Karpas-422 (cell line): ENCODE results near the gene ANKRD33B. TPM values are rescaled to one million over a fixed set of nuclear protein-coding genes. Genes with fewer than 3 reads are reported as not detected.
A peak's percentile ranks its signal among the peaks of the same experiment; 100 is the strongest.
"Not testable (repeated sequence)": the region's sequence is repeated elsewhere in the genome, so short reads cannot be mapped to it uniquely, and the experiment has no call there.

Experiments
- DNase-seq: peaks from one replicate; pipeline ENCODE4 v3.0.0-alpha.2; 2015
- H2AFZ ChIP-seq: fragments of 200-600 bp; sonication (generic); 2 replicates; pipeline ENCODE4 v1.6.1; 2014; ENCODE audit warnings: antibody characterized with exemption, low read length, mixed read lengths
- H3K27ac ChIP-seq: fragments of 200-600 bp; sonication (generic); 2 replicates; pipeline ENCODE4 v1.5.1; 2014; ENCODE audit warnings: mild to moderate bottlenecking, low read length, moderate library complexity
- H3K27me3 ChIP-seq: fragments of 200-600 bp; sonication (generic); 2 replicates; pipeline ENCODE4 v1.6.1; 2014; ENCODE audit warnings: low read length, mixed read lengths
- H3K36me3 ChIP-seq: fragments of 200-600 bp; sonication (generic); 2 replicates; pipeline ENCODE4 v1.6.1; 2014; ENCODE audit warnings: low read length, mixed read lengths; ENCODE audit not compliant: insufficient read depth
- H3K4me1 ChIP-seq: fragments of 200-600 bp; sonication (generic); 2 replicates; pipeline ENCODE4 v1.6.1; 2014; ENCODE audit warnings: mild to moderate bottlenecking, low read length, mixed read lengths
- H3K4me2 ChIP-seq: fragments of 200-600 bp; sonication (generic); 2 replicates; pipeline ENCODE4 v1.6.1; 2014; ENCODE audit warnings: low read length, low read depth, mild to moderate bottlenecking; ENCODE audit not compliant: poor library complexity, severe bottlenecking
- H3K4me3 ChIP-seq: fragments of 200-600 bp; sonication (generic); 2 replicates; pipeline ENCODE4 v1.5.1; 2014; ENCODE audit warnings: mild to moderate bottlenecking, antibody characterized with exemption, low read length, mixed read lengths
- H3K79me2 ChIP-seq: fragments of 200-600 bp; sonication (generic); 2 replicates; pipeline ENCODE4 v1.6.1; 2014; ENCODE audit warnings: mild to moderate bottlenecking, low read length, mixed read lengths
- H3K9ac ChIP-seq: fragments of 200-600 bp; sonication (generic); 2 replicates; pipeline ENCODE4 v1.6.0; 2014; ENCODE audit warnings: low read length
- H3K9me2 ChIP-seq: fragments of 200-600 bp; sonication (generic), shearing (Covaris generic); replicated peaks from 2 replicates; pipeline ENCODE4 v1.6.0; 2014; ENCODE audit warnings: mild to moderate bottlenecking, low read length, moderate library complexity; ENCODE audit not compliant: insufficient read depth
- H3K9me3 ChIP-seq: fragments of 300-700, 200-600 bp; sonication (generic); 2 replicates; pipeline ENCODE4 v1.6.1; 2014; ENCODE audit warnings: low read length, mixed read lengths
- H4K20me1 ChIP-seq: fragments of 200-600 bp; sonication (generic); 2 replicates; pipeline ENCODE4 v1.6.1; 2014; ENCODE audit warnings: mild to moderate bottlenecking, antibody characterized with exemption, low read length, low read depth; ENCODE audit not compliant: insufficient read depth
- total RNA-seq: library from RNA; depleted of rRNA; stranded (reverse); fragments of >200 nt; shearing (Covaris generic); gene quantifications from 2 replicates; pipeline ENCODE4 v1.2.3, GENCODE V29; 2014; ENCODE audit warnings: low replicate concordance

The ANKRD33B gene
- total RNA-seq, 1 experiment from 2014 or later: 0.48 TPM

DNA sequence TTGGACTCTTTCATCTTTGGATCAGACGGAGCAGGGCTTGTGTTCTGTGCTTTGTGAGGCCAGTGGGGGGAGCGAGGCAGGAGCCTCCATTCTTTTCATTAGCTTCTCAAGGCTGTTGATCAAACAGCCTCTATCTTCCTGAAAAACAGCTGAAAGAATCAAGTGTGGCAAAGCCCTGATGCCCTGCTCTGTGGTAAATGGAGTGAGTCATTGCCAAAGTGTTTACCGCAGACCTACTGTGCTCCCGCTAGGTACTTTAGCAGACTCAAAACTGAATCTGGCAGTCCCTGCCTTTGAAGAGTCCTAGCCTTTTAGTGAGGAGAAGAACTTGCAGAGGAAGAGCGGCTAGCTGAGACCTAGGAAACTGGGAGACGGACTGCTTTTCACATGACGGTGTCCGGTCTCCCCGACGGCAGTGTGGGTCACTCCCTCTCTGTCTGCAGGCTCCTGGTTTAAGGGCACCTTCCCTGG is 3.3 kb downstream of the ANKRD33B start:
- H3K4me1 ChIP-seq: peaks cover 39% of the 10 kb centered on the region
- H3K4me2 ChIP-seq: no peak overlapping the region
- no peaks in the 10 kb centered on the region for H3K36me3 ChIP-seq
- no peak for DNase-seq
- no peaks in the 10 kb centered on the region for H3K79me2 ChIP-seq
- H3K9me2 ChIP-seq: no peaks in the 10 kb centered on the region
- peaks cover 12% of the 10 kb centered on the region; the same call in 1 of the 2 replicates for H4K20me1 ChIP-seq
- no peak overlapping the region for H2AFZ ChIP-seq
- no peak overlapping the region for H3K4me3 ChIP-seq
- H3K27me3 ChIP-seq: no peaks in the 10 kb centered on the region
- H3K9me3 ChIP-seq: no peaks in the 10 kb centered on the region
- H3K9ac ChIP-seq: no peak overlapping the region
- H3K27ac ChIP-seq: no peak overlapping the region

DNA sequence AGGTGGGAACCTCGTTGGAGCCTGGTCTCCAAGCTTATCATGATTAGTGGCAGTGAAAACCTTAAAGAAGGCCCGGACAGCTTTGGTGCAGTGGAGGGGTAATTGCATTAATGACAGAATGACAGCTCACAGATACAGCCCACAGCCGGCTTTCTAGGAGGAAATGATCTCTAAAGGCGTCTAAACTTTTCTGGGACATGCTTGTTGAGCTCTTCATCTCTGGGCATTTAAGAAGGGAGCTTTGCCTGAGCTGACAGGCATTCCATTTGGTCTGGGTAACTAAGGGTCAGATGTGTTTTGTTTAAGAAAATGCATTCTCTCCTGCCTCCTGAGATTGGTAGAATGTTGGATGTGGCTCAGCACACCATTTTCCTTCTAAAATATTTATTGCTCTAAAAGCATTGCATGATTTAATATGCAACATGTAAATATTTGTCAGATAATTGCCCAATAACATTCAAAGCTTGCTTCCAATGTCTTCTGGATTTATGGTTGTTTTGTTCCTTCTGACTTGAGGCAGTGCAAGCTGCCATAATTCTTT is 4.0 kb downstream of the ANKRD33B start:
- Histone ChIP-seq H3K4me2 (no peak overlapping the region), H3K9me3 (no peaks in the 10 kb centered on the region), H3K27me3 (no peaks in the 10 kb centered on the region), H4K20me1 (peaks cover 12% of the 10 kb centered on the region; the same call in 1 of the 2 replicates), H3K9me2 (no peaks in the 10 kb centered on the region), H3K4me3 (no peak overlapping the region), H3K9ac (no peak overlapping the region), H3K4me1 (peaks cover 32% of the 10 kb centered on the region), H3K79me2 (no peaks in the 10 kb centered on the region), H3K36me3 (no peaks in the 10 kb centered on the region), H2AFZ (no peak overlapping the region), H3K27ac (no peak overlapping the region)
- no peak for DNase-seq

DNA sequence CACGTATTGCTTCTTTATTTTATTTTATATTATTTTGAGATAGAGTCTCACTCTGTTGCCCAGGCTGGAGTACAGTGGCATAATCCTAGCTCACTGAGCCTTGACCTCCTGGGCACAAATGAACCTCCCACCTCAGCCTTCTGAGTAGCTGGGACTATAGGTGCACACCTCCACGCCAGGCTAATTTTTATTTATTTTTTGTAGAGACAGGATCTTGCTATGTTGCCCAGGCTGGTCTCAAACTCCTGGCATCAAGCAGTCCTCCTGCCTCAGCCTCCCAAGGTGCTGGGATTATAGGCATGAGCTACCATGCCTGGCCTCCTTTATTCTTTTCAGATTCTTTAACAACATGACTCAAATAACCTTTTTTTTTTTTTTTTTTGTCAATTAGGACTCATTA is 6.7 kb downstream of the ANKRD33B start:
- not testable (repeated sequence) for H3K79me2 ChIP-seq, H3K36me3 ChIP-seq

DNA sequence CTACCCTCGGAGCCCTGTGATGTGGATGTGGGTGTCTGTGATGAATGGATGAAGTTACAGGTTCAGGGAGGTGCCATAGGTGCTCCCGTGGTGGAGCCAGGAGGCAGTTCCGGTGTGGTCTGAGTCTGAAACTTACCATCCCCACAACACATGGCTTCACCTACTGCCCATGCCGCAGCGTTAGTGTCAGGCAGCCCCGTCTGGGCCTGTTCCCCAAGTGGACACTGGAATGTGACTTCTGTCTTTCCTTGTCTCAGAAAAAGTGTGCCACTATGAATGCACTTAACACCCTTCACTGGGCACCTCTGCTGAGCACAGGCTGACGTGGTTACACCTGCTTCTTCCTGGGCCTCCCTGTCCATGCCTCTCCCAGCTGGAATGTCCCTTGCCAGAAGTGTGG is 8.6 kb downstream of the ANKRD33B start:
- H3K27me3 ChIP-seq: no peaks in the 10 kb centered on the region
- no peak overlapping the region for H3K9ac ChIP-seq
- H3K9me2 ChIP-seq: no peaks in the 10 kb centered on the region
- no peak overlapping the region for H2AFZ ChIP-seq
- H3K4me1 ChIP-seq: no peaks in the 10 kb centered on the region
- no peaks in the 10 kb centered on the region for H4K20me1 ChIP-seq
- H3K4me2 ChIP-seq: no peak overlapping the region
- no peak overlapping the region for H3K4me3 ChIP-seq
- H3K36me3 ChIP-seq: no peaks in the 10 kb centered on the region
- DNase-seq: no peak
- no peaks in the 10 kb centered on the region for H3K79me2 ChIP-seq
- no peak overlapping the region for H3K27ac ChIP-seq
- H3K9me3 ChIP-seq: no peaks in the 10 kb centered on the region

More for the DNA sequence above, 6.7 kb downstream of the ANKRD33B start:
- H3K27me3 ChIP-seq, H3K9me3 ChIP-seq, H3K27ac ChIP-seq, H3K9ac ChIP-seq, H3K9me2 ChIP-seq, H2AFZ ChIP-seq, DNase-seq, H3K4me3 ChIP-seq, H3K4me1 ChIP-seq, H3K4me2 ChIP-seq: not testable (repeated sequence)
- peaks cover 12% of the 10 kb centered on the region; the same call in 1 of the 2 replicates for H4K20me1 ChIP-seq

DNA sequence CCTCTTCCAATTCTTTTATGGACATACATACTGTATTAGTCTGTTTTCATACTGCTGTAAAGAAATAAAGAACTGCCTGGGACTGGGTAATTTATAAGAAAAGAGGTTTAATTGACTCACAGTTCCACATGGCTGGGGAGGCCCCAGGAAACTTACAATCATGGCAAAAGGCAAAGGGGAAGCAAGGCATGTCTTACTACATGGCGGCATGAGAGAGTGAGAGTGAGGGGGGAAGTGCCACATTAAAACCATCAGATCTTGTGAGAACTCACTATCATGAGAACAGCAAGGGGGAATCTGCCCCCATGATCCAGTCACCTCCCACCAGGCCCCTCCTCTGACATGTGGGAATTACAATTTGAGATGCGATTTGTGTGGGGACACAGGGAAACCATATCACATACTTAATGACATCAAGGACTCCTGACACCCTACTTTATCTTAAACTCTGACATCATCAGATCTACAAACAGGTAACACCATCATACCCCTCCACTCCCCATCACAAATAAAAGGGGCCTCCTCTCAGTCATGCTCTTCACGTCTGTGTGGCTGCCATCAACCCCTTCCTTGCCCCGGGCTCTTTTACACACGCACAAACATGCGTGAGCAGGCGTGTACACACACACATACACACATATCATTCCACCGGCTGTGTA is 9.7 kb downstream of the ANKRD33B start:
- H3K9me3 ChIP-seq: no peaks in the 10 kb centered on the region
- no peaks in the 10 kb centered on the region for H3K36me3 ChIP-seq
- no peaks in the 10 kb centered on the region for H3K27me3 ChIP-seq
- no peak for DNase-seq
- no peaks in the 10 kb centered on the region for H3K79me2 ChIP-seq
- no peak overlapping the region for H2AFZ ChIP-seq
- H3K9me2 ChIP-seq: no peaks in the 10 kb centered on the region
- no peak overlapping the region for H3K4me3 ChIP-seq
- no peaks in the 10 kb centered on the region for H4K20me1 ChIP-seq
- H3K9ac ChIP-seq: no peak overlapping the region
- peaks cover 7% of the 10 kb centered on the region for H3K4me1 ChIP-seq
- H3K27ac ChIP-seq: no peak overlapping the region
- H3K4me2 ChIP-seq: no peak overlapping the region

DNA sequence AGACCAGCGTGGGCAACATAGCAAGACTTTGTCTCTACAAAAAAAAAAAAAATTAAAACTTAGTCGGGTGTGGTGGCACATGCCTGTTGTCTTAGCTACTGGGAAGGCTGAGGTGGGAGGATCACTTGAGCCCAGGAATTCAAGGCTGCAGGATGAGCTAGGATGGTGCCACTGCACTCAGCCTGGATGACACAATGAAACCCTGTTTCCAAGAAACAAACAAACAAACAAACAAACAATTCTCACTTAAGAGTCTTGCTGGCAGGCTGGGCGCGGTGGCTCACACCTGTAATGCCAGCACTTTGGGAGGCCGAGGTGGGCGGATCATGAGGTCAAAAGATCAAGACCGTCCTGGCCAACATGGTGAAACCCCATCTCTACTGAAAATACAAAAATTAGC is 11.0 kb downstream of the ANKRD33B start:
- not testable (repeated sequence) for H3K79me2 ChIP-seq, H3K27ac ChIP-seq, H3K36me3 ChIP-seq, H3K9ac ChIP-seq, H2AFZ ChIP-seq, H3K27me3 ChIP-seq, DNase-seq, H4K20me1 ChIP-seq, H3K9me2 ChIP-seq, H3K9me3 ChIP-seq, H3K4me3 ChIP-seq, H3K4me2 ChIP-seq
- H3K4me1 ChIP-seq: peaks cover 19% of the 10 kb centered on the region

DNA sequence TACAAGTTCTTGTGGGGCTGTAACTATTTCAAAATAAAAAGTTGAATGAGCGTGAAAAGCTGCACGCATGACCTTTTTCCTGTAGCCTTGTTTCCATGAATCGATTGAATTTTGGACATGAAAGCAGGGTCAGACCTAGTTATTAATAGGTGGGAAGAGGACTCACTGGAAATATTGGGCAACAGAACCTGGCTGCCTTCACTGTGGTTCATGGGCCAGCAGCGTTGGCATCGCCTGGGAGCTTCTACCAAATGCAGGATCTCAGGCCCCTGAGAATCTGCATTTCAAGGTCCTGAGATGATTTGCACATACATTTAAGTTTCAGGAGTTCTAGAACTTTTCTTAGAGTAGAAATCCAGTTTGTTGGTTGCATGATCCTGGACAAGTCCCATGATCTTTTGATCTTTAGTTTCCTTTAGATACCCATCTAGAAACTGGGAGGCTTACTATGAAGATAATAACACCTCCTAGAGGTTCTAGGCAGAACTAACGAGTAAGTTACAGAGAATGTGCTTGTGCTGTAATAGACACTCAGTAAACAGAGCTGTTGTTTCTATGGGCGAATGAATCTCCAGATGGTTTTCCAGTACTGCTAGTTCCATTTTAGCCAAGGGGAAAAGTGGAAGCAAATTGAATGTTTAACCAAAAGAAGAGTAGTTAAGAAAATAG is 12.4 kb downstream of the ANKRD33B start:
- Histone ChIP-seq H3K27ac (no peak overlapping the region), H3K79me2 (no peaks in the 10 kb centered on the region), H3K4me3 (no peak overlapping the region), H3K27me3 (0 out of 2 replicates have a peak, but pooled peaks cover 2% of the 10 kb centered on the region), H4K20me1 (no peaks in the 10 kb centered on the region), H3K4me1 (peaks cover 21% of the 10 kb centered on the region), H3K9ac (no peak overlapping the region), H3K36me3 (no peaks in the 10 kb centered on the region), H2AFZ (no peak overlapping the region), H3K4me2 (no peak overlapping the region), H3K9me3 (no peaks in the 10 kb centered on the region), H3K9me2 (no peaks in the 10 kb centered on the region)
- DNase-seq: peak; percentile 64

DNA sequence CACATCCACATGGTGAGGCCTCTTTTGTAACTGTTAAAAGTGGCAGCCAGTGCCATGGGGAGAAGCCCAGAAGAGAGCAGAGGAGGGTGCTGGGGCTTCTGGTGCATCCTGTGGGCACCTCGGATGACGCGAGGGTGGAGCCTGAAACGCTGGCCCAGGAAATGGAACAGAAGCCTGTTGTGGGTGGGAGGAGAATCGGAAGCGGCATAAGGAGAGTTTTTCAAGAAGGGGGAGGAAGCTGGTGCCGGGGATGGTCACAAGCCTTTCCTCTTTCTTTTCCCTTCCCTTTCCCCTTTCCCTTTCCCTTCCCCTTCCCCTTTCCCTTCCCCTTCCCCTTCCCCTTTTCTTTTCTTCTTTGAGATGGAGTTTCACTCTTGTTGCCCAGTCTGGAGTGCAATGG is 12.9 kb downstream of the ANKRD33B start:
- Histone ChIP-seq H3K4me2 (no peak overlapping the region), H3K4me1 (peaks cover 21% of the 10 kb centered on the region)

More for the DNA sequence above, 12.9 kb downstream of the ANKRD33B start:
- no peak overlapping the region for H3K4me3 ChIP-seq
- no peak for DNase-seq
- H2AFZ ChIP-seq: no peak overlapping the region
- 0 out of 2 replicates have a peak, but pooled peaks cover 2% of the 10 kb centered on the region for H3K27me3 ChIP-seq
- no peaks in the 10 kb centered on the region for H3K9me3 ChIP-seq
- no peak overlapping the region for H3K27ac ChIP-seq
- no peaks in the 10 kb centered on the region for H3K9me2 ChIP-seq
- H4K20me1 ChIP-seq: no peaks in the 10 kb centered on the region
- H3K36me3 ChIP-seq: no peaks in the 10 kb centered on the region
- no peaks in the 10 kb centered on the region for H3K79me2 ChIP-seq
- no peak overlapping the region for H3K9ac ChIP-seq
